Measurements from ENCODE around the gene ASTN1. TPM values are rescaled to one million over a fixed set of nuclear protein-coding genes. Genes with fewer than 3 reads are reported as not detected.

Gene ASTN1
- total and polyA plus RNA-seq, 4 donors, result 33.4 to 127 (median 82.8) TPM

DNA sequence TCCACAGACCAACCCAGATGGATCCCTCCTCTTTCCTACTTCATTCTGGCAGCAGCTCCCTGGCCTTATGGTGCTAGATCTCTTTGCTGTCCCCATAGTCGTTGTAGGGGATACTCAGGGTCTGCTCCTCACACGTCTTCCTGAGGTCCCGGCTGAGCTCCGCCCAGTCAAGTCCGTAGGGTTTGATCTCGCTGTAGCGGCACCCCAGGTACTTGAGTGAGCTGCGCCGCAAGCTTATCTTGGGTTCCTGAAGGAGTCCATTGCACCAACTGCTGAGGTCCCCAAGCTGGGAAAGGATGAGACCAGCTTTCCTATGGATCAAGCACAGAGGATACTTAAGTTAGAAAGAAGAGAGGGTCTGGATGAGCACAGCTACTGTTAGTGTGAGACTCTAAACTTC lies 300.3 kb downstream of the ASTN1 start:
- no peak for DNase-seq (ENCODE audit: low read depth in 4 of 6, low spot score in 6 of 6)
- Histone ChIP-seq H3K36me3 (ENCODE audit: control insufficient read depth, insufficient read depth, low read length) (peaks cover 26% of the 10 kb centered on the region), H3K4me3 (ENCODE audit: low read depth, low read length) (no peak overlapping the region), H3K4me1 (ENCODE audit: control insufficient read depth, insufficient read depth, low read length) (no peaks in the 10 kb centered on the region), H3K9me3 (ENCODE audit: control insufficient read depth, insufficient read depth, low read length) (no peaks in the 10 kb centered on the region), H3K27ac (ENCODE audit: low read depth, low read length) (no peak overlapping the region), H3K27me3 (ENCODE audit: control insufficient read depth, insufficient read depth, low read length) (no peaks in the 10 kb centered on the region)
- WGBS (ENCODE audit: insufficient coverage), result 97% methylated on average over 9 of the region's 9 CpGs

DNA sequence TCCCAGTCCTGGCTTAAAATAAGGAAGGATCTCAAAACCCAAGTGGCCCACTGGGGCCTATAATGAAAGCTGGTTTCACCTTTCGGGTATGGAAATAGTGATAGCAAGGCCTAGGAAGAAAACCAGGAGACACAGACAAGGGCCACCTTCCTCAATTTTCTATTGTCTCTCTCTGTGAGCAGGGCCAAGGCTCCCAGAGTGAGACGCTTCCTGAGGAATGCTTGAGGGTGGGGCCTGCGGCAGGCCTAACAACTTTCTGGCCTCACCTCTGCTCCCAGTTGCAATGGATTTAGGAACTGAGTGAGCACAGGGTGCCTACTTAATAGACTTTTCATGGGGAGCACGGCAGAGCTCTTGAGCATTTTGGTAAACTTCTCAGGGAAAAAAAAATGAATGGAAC lies 300.9 kb downstream of the ASTN1 start:
- H3K27ac ChIP-seq (ENCODE audit: low read depth, low read length), result no peak overlapping the region
- WGBS (ENCODE audit: insufficient coverage), result 90% methylated on average over 3 of the region's 4 CpGs
- H3K36me3 ChIP-seq (ENCODE audit: control insufficient read depth, insufficient read depth, low read length), result peaks cover 26% of the 10 kb centered on the region
- H3K9me3 ChIP-seq (ENCODE audit: control insufficient read depth, insufficient read depth, low read length), result no peaks in the 10 kb centered on the region
- no peak for DNase-seq (ENCODE audit: low read depth in 4 of 6, low spot score in 6 of 6)
- H3K4me3 ChIP-seq (ENCODE audit: low read depth, low read length), result no peak overlapping the region
- no peaks in the 10 kb centered on the region for H3K4me1 ChIP-seq (ENCODE audit: control insufficient read depth, insufficient read depth, low read length)
- no peaks in the 10 kb centered on the region for H3K27me3 ChIP-seq (ENCODE audit: control insufficient read depth, insufficient read depth, low read length)

DNA sequence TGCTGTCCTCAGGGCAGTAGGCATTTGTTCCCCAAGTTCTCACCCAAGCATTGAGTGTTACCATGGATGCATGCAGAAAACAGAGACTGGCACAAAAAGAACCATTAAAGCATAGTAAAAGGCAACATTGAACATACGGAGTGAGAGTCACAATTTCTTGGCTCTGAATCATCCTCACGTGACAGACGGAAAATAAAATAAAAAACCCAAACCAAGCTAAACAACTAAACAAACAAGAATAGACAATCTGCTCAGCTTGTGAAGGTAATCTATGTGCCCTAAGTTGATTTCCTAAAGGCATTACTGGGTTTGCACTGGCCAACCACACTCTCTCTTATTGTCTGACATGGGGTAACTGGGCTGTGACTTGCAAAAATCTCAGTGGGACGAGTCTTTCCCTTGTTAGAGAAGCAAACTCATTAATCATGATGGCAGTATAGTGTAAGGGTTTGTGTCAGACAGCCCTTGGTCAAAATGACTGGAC lies 306.0 kb downstream of the ASTN1 start:
- no peaks in the 10 kb centered on the region for H3K4me1 ChIP-seq (ENCODE audit: control insufficient read depth, insufficient read depth, low read length)
- WGBS (ENCODE audit: insufficient coverage), result 50% methylated on average over 1 of the region's 4 CpGs
- H3K27ac ChIP-seq (ENCODE audit: low read depth, low read length), result no peak overlapping the region

DNA sequence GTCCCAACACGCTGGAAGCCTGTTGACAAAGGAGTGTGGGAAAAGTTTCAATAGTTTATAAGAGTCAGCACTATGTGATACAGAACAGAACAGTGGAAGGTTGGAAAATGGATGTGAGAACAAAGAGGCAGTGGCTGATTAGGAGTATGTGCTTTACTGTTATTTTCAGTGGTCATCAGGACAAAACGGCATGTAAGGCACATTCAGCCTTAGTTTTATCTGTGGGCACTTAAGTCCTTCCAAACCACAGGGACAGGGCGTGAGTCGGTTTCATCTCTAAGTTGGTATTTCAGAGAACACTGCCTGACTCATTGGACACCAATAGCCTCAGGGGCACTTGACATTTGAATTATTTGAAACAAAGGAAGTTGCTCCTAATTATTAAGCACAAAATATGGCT lies 306.9 kb downstream of the ASTN1 start:
- Histone ChIP-seq H3K27me3 (ENCODE audit: control insufficient read depth, insufficient read depth, low read length) (no peaks in the 10 kb centered on the region), H3K9me3 (ENCODE audit: control insufficient read depth, insufficient read depth, low read length) (no peaks in the 10 kb centered on the region), H3K27ac (ENCODE audit: low read depth, low read length) (no peak overlapping the region), H3K36me3 (ENCODE audit: control insufficient read depth, insufficient read depth, low read length) (peaks cover 6% of the 10 kb centered on the region), H3K4me1 (ENCODE audit: control insufficient read depth, insufficient read depth, low read length) (no peaks in the 10 kb centered on the region), H3K4me3 (ENCODE audit: low read depth, low read length) (no peak overlapping the region)
- 87% methylated on average over 3 of the region's 4 CpGs for WGBS (ENCODE audit: insufficient coverage)
- no peak for DNase-seq (ENCODE audit: low read depth in 4 of 6, low spot score in 6 of 6)

More for the DNA sequence above, 306.0 kb downstream of the ASTN1 start:
- no peaks in the 10 kb centered on the region for H3K27me3 ChIP-seq (ENCODE audit: control insufficient read depth, insufficient read depth, low read length)
- H3K9me3 ChIP-seq (ENCODE audit: control insufficient read depth, insufficient read depth, low read length), result no peaks in the 10 kb centered on the region
- peaks cover 10% of the 10 kb centered on the region for H3K36me3 ChIP-seq (ENCODE audit: control insufficient read depth, insufficient read depth, low read length)
- H3K4me3 ChIP-seq (ENCODE audit: low read depth, low read length), result no peak overlapping the region
- DNase-seq (ENCODE audit: low read depth in 4 of 6, low spot score in 6 of 6), result peak in 1 of 6 donors; percentile 62

DNA sequence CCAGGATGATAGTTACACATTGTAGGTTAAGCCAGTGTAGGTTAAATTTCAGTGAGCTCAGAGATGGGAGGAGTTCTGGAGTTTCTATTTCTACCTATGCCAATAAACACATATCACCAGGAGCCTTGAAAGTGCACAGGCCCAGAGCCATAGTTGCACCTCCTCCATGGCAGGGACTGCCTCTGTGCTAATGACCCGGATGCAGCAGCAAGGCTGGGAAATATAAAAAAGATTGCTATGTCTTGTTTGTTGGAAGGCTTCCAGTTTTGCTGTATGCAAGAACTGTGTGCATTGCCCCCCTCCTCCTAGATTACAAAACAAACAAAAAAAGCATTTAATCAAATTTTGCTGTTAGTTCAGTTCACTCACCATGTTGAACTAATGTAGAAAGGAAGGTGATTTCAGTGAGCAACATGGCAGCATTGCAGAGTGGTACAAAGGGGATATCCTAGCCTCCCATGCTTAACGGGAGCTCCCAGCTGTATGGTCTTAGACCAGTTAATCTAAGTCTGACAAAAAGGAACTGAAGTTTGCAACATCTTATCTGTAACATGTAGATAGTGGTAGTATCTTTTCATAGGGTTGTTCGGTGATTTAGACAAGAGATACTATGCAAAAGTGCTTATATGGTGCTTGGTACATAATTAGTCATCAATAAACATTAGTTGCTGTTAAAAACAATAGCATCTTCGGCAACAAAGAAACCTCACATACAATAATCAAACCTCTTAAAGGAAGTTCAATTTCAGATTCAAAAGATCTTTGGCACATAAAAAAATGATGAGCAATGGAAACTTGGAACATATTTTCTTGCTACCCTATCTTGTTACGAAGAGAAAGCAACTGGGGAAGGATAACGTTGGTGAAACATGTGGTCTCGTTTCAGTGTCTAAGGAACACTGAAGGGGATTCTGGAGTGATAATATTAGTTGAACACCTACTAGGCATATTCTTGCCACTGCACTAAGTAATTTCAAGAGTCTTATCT lies 309.5 kb downstream of the ASTN1 start:
- WGBS (ENCODE audit: insufficient coverage), result no CpG with 5 or more reads among the region's 7 CpGs
- H3K27ac ChIP-seq (ENCODE audit: low read depth, low read length), result no peak overlapping the region
- H3K27me3 ChIP-seq (ENCODE audit: control insufficient read depth, insufficient read depth, low read length), result no peaks in the 10 kb centered on the region
- DNase-seq (ENCODE audit: low read depth in 4 of 6, low spot score in 6 of 6), result no peak
- H3K9me3 ChIP-seq (ENCODE audit: control insufficient read depth, insufficient read depth, low read length), result no peaks in the 10 kb centered on the region
- H3K4me3 ChIP-seq (ENCODE audit: low read depth, low read length), result no peak overlapping the region
- H3K36me3 ChIP-seq (ENCODE audit: control insufficient read depth, insufficient read depth, low read length), result no peaks in the 10 kb centered on the region
- H3K4me1 ChIP-seq (ENCODE audit: control insufficient read depth, insufficient read depth, low read length), result no peaks in the 10 kb centered on the region

DNA sequence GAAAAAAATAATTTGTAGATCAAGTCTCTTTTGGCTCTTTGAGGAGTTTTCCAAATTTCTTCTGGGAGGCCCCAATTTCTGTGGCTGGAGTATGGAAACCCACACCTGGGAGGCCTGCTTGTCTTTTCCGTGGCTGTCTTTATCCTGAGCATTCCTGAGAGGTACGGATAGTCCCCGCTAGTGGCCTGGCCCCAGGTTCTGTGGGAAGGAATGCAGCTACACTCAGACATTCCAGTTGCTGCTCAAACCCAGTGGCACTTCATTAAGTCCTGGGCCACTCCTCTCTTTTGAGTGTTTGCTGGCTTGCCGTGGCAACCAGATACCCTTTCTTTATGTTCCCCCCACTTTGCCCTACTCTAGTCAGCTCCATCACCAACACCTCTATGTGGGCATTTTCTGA lies 310.4 kb downstream of the ASTN1 start:
- no peaks in the 10 kb centered on the region for H3K9me3 ChIP-seq (ENCODE audit: control insufficient read depth, insufficient read depth, low read length)
- no peaks in the 10 kb centered on the region for H3K4me1 ChIP-seq (ENCODE audit: control insufficient read depth, insufficient read depth, low read length)
- no peaks in the 10 kb centered on the region for H3K27me3 ChIP-seq (ENCODE audit: control insufficient read depth, insufficient read depth, low read length)
- no peak overlapping the region for H3K4me3 ChIP-seq (ENCODE audit: low read depth, low read length)
- H3K36me3 ChIP-seq (ENCODE audit: control insufficient read depth, insufficient read depth, low read length), result no peaks in the 10 kb centered on the region
- no peak for DNase-seq (ENCODE audit: low read depth in 4 of 6, low spot score in 6 of 6)
- H3K27ac ChIP-seq (ENCODE audit: low read depth, low read length), result no peak overlapping the region
- WGBS (ENCODE audit: insufficient coverage), result 94% methylated on average over 4 of the region's 4 CpGs

DNA sequence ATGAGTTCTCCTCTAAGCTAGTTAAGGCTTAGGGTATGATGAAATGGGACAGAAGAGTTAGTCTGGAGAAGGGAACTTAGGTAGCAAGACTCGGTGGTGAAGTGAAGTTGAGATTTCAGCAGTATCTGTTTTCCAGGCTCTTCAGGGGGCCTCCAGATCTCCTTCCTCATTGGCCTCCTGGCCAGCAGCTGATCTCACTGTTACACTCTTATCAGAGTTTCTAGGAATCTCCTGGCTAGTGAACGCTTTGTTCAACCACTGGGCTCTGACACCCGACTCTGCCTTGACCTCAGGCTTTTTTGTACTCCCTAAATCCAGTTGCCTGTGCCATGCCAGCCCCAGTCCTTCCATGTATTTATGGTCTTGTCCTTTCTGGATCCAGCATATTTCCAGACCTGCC lies 311.0 kb downstream of the ASTN1 start:
- H3K27me3 ChIP-seq (ENCODE audit: control insufficient read depth, insufficient read depth, low read length), result no peaks in the 10 kb centered on the region
- H3K9me3 ChIP-seq (ENCODE audit: control insufficient read depth, insufficient read depth, low read length), result no peaks in the 10 kb centered on the region
- H3K4me3 ChIP-seq (ENCODE audit: low read depth, low read length), result no peak overlapping the region
- 95% methylated on average over 3 of the region's 3 CpGs for WGBS (ENCODE audit: insufficient coverage)
- H3K36me3 ChIP-seq (ENCODE audit: control insufficient read depth, insufficient read depth, low read length), result no peaks in the 10 kb centered on the region
- no peaks in the 10 kb centered on the region for H3K4me1 ChIP-seq (ENCODE audit: control insufficient read depth, insufficient read depth, low read length)
- no peak for DNase-seq (ENCODE audit: low read depth in 4 of 6, low spot score in 6 of 6)
- H3K27ac ChIP-seq (ENCODE audit: low read depth, low read length), result no peak overlapping the region

DNA sequence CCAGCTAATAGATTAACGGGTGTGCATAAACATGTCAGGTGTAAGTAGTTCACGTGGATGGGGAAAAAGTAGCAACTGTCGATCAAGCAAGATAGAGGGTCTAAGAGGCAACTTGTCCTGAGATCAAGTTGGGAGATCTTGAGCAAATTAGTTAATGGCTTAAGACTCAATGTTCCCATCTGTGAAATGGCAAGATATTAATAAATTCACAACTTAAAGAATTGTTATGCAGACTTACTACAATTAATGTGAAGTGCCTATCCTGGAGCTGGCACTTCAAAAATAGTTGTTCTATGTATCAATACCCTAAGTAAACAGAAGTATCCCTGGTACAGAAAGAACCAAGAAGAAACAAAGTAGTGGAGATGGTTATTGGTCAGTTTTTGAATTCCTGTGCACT lies 312.4 kb downstream of the ASTN1 start:
- no peaks in the 10 kb centered on the region for H3K9me3 ChIP-seq (ENCODE audit: control insufficient read depth, insufficient read depth, low read length)
- no peaks in the 10 kb centered on the region for H3K36me3 ChIP-seq (ENCODE audit: control insufficient read depth, insufficient read depth, low read length)
- no peak for DNase-seq (ENCODE audit: low read depth in 4 of 6, low spot score in 6 of 6)
- H3K27me3 ChIP-seq (ENCODE audit: control insufficient read depth, insufficient read depth, low read length), result no peaks in the 10 kb centered on the region
- H3K4me1 ChIP-seq (ENCODE audit: control insufficient read depth, insufficient read depth, low read length), result no peaks in the 10 kb centered on the region
- no peak overlapping the region for H3K4me3 ChIP-seq (ENCODE audit: low read depth, low read length)
- no peak overlapping the region for H3K27ac ChIP-seq (ENCODE audit: low read depth, low read length)
- WGBS (ENCODE audit: insufficient coverage), result 83% methylated on average over 3 of the region's 3 CpGs

DNA sequence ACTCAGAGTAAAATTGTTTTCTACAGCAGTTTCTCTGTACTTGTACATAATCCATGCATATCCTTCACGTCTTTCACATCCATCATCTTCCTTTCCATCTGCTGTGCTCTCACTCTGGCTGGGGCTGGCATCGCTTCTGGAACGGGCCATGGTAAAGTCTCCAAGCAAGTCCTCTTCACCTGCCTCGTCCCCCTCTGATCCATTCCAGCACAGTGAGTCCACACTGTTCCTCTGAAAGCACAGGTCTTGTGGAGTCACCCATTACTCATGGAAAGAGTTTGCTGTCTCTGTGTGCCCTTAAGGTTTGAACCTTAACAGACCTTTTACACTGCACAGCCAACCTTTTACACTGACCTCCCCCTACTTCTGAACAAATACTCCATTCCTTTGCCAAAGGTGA lies 313.6 kb downstream of the ASTN1 start:
- Histone ChIP-seq H3K36me3 (ENCODE audit: control insufficient read depth, insufficient read depth, low read length) (no peaks in the 10 kb centered on the region), H3K4me3 (ENCODE audit: low read depth, low read length) (no peak overlapping the region), H3K4me1 (ENCODE audit: control insufficient read depth, insufficient read depth, low read length) (no peaks in the 10 kb centered on the region), H3K9me3 (ENCODE audit: control insufficient read depth, insufficient read depth, low read length) (no peaks in the 10 kb centered on the region), H3K27ac (ENCODE audit: low read depth, low read length) (no peak overlapping the region), H3K27me3 (ENCODE audit: control insufficient read depth, insufficient read depth, low read length) (no peaks in the 10 kb centered on the region)
- WGBS (ENCODE audit: insufficient coverage), result 81% methylated on average over 4 of the region's 4 CpGs
- DNase-seq (ENCODE audit: low read depth in 4 of 6, low spot score in 6 of 6), result no peak

DNA sequence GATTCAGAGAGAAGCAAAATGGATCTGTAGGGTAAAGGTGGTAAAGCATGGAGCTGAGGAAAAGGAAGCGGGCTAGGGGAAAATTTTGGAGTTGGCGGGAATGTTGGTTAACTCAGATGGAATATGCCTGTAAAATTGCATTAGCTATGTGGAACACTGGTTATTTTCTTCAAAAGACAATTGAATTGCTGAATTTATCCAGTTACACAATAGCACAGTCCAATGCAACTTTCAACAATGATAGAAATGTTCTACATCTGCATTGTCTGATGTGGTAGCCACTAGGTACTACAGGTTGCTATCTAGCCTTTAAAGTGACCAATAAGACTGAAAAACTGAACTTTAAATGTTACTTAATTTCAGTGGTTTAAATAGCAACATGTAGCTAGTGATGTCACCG lies 315.2 kb downstream of the ASTN1 start:
- no peaks in the 10 kb centered on the region for H3K4me1 ChIP-seq (ENCODE audit: control insufficient read depth, insufficient read depth, low read length)
- no peak for DNase-seq (ENCODE audit: low read depth in 4 of 6, low spot score in 6 of 6)
- no peaks in the 10 kb centered on the region for H3K27me3 ChIP-seq (ENCODE audit: control insufficient read depth, insufficient read depth, low read length)
- no peaks in the 10 kb centered on the region for H3K9me3 ChIP-seq (ENCODE audit: control insufficient read depth, insufficient read depth, low read length)
- no peak overlapping the region for H3K4me3 ChIP-seq (ENCODE audit: low read depth, low read length)
- WGBS (ENCODE audit: insufficient coverage), result 92% methylated on average over 2 of the region's 3 CpGs
- no peak overlapping the region for H3K27ac ChIP-seq (ENCODE audit: low read depth, low read length)
- no peaks in the 10 kb centered on the region for H3K36me3 ChIP-seq (ENCODE audit: control insufficient read depth, insufficient read depth, low read length)

Data from spinal cord (tissue), 10 donors.